Lower leg skin (tissue), 4 donors: Measurements from ENCODE around the gene COMMD10. TPM values are rescaled to one million over a fixed set of nuclear protein-coding genes. Genes with fewer than 3 reads are reported as not detected.

Experiments used
- DNase-seq, 2 donors: peaks; one replicate each; pipeline ENCODE4 v3.0.0-alpha.2; 2019; ENCODE audit warnings: low spot score in 2 of 2
- H3K4me3 ChIP-seq: fragments of 200-600 bp; sonication (generic); 2 replicates; pipeline ENCODE4 v1.5.1; 2017; ENCODE audit warnings: mild to moderate bottlenecking, low read depth; ENCODE audit not compliant: poor library complexity, severe bottlenecking
- CTCF ChIP-seq, 3 donors: fragments of 450-650 bp; IDR thresholded peaks; one replicate each; pipeline ENCODE4 v1.5.1; 2016; ENCODE audit warnings: antibody characterized with exemption in 3 of 3, mild to moderate bottlenecking in 3 of 3, moderate library complexity in 2 of 3
- POLR2A ChIP-seq, 2 donors: fragments of 450-650 bp; IDR thresholded peaks; one replicate each; pipeline ENCODE4 v1.6.1; 2016 to 2017; ENCODE audit warnings: antibody characterized with exemption in 2 of 2, mild to moderate bottlenecking in 1 of 2, moderate library complexity in 1 of 2
- WGBS, 2 donors: methylation state at CpG; one replicate each; pipeline ENCODE4 v1.1.5; 2018; 5-methylcytosine and 5-hydroxymethylcytosine counted together
- intact Hi-C: fragments of 100-400 bp; cut with DNase I; formaldehyde crosslinking; loops from one replicate; pipeline ENCODE4 v1.15.0; 2023; ENCODE audit warnings: low total_unique reads
- total RNA-seq, 4 donors: library from RNA; depleted of rRNA; stranded (reverse); fragments of >200 nt; gene quantifications; one replicate each; pipeline ENCODE4 v1.1.0, GENCODE V29; 2016

The COMMD10 gene
- total RNA-seq, 4 donors from 2014 or later = 10.8 to 22.1 (median 15.1) TPM

GRCh38 chr5:116216246-116216645, 131.4 kb downstream of the COMMD10 start:
- TF ChIP-seq POLR2A (IDR thresholded peaks at IDR 0.05) = no peak
- no peak for TF ChIP-seq CTCF (IDR thresholded peaks at IDR 0.05)
- intact Hi-C loops = no loop called here
- WGBS, 2 donors = 95 to 97% methylated on average over 5 of the region's 5 CpGs
- no peak for DNase-seq
- no peak overlapping the region for H3K4me3 ChIP-seq

- no peak for DNase-seq
- intact Hi-C loops = no loop called here
- no peak overlapping the region for H3K4me3 ChIP-seq
- no peak for TF ChIP-seq CTCF (IDR thresholded peaks at IDR 0.05)
- TF ChIP-seq POLR2A (IDR thresholded peaks at IDR 0.05) = no peak
Observed at GRCh38 chr5:116225281-116225922, 140.6 kb downstream of the COMMD10 start.

- no peak overlapping the region for H3K4me3 ChIP-seq
- TF ChIP-seq CTCF (IDR thresholded peaks at IDR 0.05) = no peak
- no peak for TF ChIP-seq POLR2A (IDR thresholded peaks at IDR 0.05)
- 56 to 71% methylated on average over 3 of the region's 3 CpGs for WGBS, 2 donors
- DNase-seq = no peak
- intact Hi-C loops = no loop called here
Observed at GRCh38 chr5:116229131-116229689, 144.4 kb downstream of the COMMD10 start.

- DNase-seq = no peak
- WGBS, 2 donors = 97 to 98% methylated on average over 2 of the region's 2 CpGs
- H3K4me3 ChIP-seq = no peak overlapping the region
- intact Hi-C loops = no loop called here
- TF ChIP-seq POLR2A (IDR thresholded peaks at IDR 0.05) = no peak
Observed at GRCh38 chr5:116231288-116231687, 146.5 kb downstream of the COMMD10 start.

GRCh38 chr5:116234681-116235080, 149.9 kb downstream of the COMMD10 start:
- 91 to 92% methylated on average over 7 of the region's 7 CpGs for WGBS, 2 donors

More at GRCh38 chr5:116234681-116235080, 149.9 kb downstream of the COMMD10 start:
- intact Hi-C loops = no loop called here
- no peak overlapping the region for H3K4me3 ChIP-seq
- no peak for DNase-seq
- no peak for TF ChIP-seq POLR2A (IDR thresholded peaks at IDR 0.05)
- no peak for TF ChIP-seq CTCF (IDR thresholded peaks at IDR 0.05)
